WTC11 (cell line): ENCODE data around the gene SLFN5.
"Not testable (repeated sequence)": the region's sequence is repeated elsewhere in the genome, so short reads cannot be mapped to it uniquely, and the experiment has no call there.

Source experiments
- CDX4 ChIP-seq: fragments of 250-450 bp; sonication (Bioruptor Pico); IDR thresholded peaks from 2 replicates; pipeline ENCODE4 v1.9.0; 2021; ENCODE audit warnings: moderate library complexity, mild to moderate bottlenecking, inconsistent platforms, borderline replicate concordance
- OVOL2 ChIP-seq: fragments of 250-450 bp; sonication (Bioruptor Pico); IDR thresholded peaks from 2 replicates; pipeline ENCODE4 v1.9.0; 2021; ENCODE audit warnings: mild to moderate bottlenecking, borderline replicate concordance
- TF ChIP-seq, protein P1 (sequence below): fragments of 200-600 bp; IDR thresholded peaks from 2 replicates; pipeline ENCODE4 v1.8.0; 2022; ENCODE audit warnings: antibody characterized with exemption
- TF ChIP-seq, protein P2 (sequence below): sonication (generic); formaldehyde crosslinking; IDR thresholded peaks from 2 replicates; pipeline ENCODE4 v1.8.1; 2023; ENCODE audit warnings: mild to moderate bottlenecking, missing genetic modification reagents

- TF ChIP-seq, protein P1, sequence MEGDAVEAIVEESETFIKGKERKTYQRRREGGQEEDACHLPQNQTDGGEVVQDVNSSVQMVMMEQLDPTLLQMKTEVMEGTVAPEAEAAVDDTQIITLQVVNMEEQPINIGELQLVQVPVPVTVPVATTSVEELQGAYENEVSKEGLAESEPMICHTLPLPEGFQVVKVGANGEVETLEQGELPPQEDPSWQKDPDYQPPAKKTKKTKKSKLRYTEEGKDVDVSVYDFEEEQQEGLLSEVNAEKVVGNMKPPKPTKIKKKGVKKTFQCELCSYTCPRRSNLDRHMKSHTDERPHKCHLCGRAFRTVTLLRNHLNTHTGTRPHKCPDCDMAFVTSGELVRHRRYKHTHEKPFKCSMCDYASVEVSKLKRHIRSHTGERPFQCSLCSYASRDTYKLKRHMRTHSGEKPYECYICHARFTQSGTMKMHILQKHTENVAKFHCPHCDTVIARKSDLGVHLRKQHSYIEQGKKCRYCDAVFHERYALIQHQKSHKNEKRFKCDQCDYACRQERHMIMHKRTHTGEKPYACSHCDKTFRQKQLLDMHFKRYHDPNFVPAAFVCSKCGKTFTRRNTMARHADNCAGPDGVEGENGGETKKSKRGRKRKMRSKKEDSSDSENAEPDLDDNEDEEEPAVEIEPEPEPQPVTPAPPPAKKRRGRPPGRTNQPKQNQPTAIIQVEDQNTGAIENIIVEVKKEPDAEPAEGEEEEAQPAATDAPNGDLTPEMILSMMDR, result not testable (repeated sequence)
- not testable (repeated sequence) for TF ChIP-seq OVOL2, CDX4 (CRISPR knock-in tag)
- TF ChIP-seq, protein P2, sequence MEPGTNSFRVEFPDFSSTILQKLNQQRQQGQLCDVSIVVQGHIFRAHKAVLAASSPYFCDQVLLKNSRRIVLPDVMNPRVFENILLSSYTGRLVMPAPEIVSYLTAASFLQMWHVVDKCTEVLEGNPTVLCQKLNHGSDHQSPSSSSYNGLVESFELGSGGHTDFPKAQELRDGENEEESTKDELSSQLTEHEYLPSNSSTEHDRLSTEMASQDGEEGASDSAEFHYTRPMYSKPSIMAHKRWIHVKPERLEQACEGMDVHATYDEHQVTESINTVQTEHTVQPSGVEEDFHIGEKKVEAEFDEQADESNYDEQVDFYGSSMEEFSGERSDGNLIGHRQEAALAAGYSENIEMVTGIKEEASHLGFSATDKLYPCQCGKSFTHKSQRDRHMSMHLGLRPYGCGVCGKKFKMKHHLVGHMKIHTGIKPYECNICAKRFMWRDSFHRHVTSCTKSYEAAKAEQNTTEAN (CRISPR knock-in tag), result not testable (repeated sequence)
Observed at GRCh38 chr17:35274167-35275066, 31.5 kb downstream of the SLFN5 start.
